HepG2 (cell line): ENCODE measurements around the gene SEC31A. TPM values are rescaled to one million over a fixed set of nuclear protein-coding genes. Genes with fewer than 3 reads are reported as not detected.

ENCODE experiments used
- ADNP ChIP-seq: sonication (generic); formaldehyde crosslinking; IDR thresholded peaks from 2 replicates; pipeline ENCODE4 v1.4.0; 2020; ENCODE audit warnings: missing genetic modification reagents
- AGO2 ChIP-seq: fragments of 200-400 bp; formaldehyde crosslinking; optimal IDR thresholded peaks from 2 replicates; pipeline ENCODE3; 2017; ENCODE audit warnings: mild to moderate bottlenecking, low read depth, low read length, moderate library complexity
- ELF1 ChIP-seq: sonication (generic); formaldehyde crosslinking; IDR thresholded peaks from 2 replicates; pipeline ENCODE4 v1.4.0; 2020; ENCODE audit warnings: missing genetic modification reagents
- ESRRA ChIP-seq: sonication (generic); formaldehyde crosslinking; IDR thresholded peaks from 2 replicates; pipeline ENCODE4 v1.5.1; 2020; ENCODE audit warnings: mild to moderate bottlenecking, low read depth, missing genetic modification reagents
- FOXA3 ChIP-seq: IDR thresholded peaks from 2 replicates; pipeline ENCODE4 v1.6.1; 2016; ENCODE audit warnings: missing genetic modification reagents, missing compliant biosample characterization
- GATAD1 ChIP-seq: IDR thresholded peaks from 2 replicates; pipeline ENCODE4 v1.6.1; 2016; ENCODE audit warnings: missing genetic modification reagents, missing compliant biosample characterization
- KDM3A ChIP-seq: IDR thresholded peaks from 2 replicates; pipeline ENCODE4 v1.6.1; 2018; ENCODE audit warnings: low read depth, missing compliant biosample characterization
- KLF15 ChIP-seq: sonication (generic); formaldehyde crosslinking; IDR thresholded peaks from 2 replicates; pipeline ENCODE4 v1.8.1; 2023; ENCODE audit warnings: borderline replicate concordance, mild to moderate bottlenecking, inconsistent platforms, missing genetic modification reagents, mixed read lengths
- MXI1 ChIP-seq: IDR thresholded peaks from 3 replicates; pipeline ENCODE4 v1.6.1; 2012; ENCODE audit warnings: low read depth, low read length, inconsistent platforms, borderline replicate concordance
- NFE2L1 ChIP-seq: sonication (generic); formaldehyde crosslinking; IDR thresholded peaks from 2 replicates; pipeline ENCODE4 v1.4.0; 2020; ENCODE audit warnings: missing genetic modification reagents, mild to moderate bottlenecking, borderline replicate concordance
- POLR2AphosphoS5 ChIP-seq: IDR thresholded peaks from 2 replicates; pipeline ENCODE4 v1.6.1; 2012; ENCODE audit warnings: low read depth, low read length
- RFX3 ChIP-seq: IDR thresholded peaks from 2 replicates; pipeline ENCODE4 v1.6.1; 2016; ENCODE audit warnings: missing biosample characterization, missing genetic modification reagents
- TCF12 ChIP-seq, 2 experiments: fragments of 450-650 bp in 1 of 2; sonication (generic) in 1 of 2; formaldehyde crosslinking in 1 of 2; IDR thresholded peaks; 2 replicates each; pipeline versions ENCODE4 v1.6.1 to v1.8.0; 2017 to 2022; ENCODE audit warnings: antibody characterized with exemption in 1 of 2, mild to moderate bottlenecking in 1 of 2, missing genetic modification reagents in 1 of 2, moderate library complexity in 1 of 2
- TEF ChIP-seq: sonication (generic); formaldehyde crosslinking; IDR thresholded peaks from 2 replicates; pipeline ENCODE4 v1.5.0; 2020; ENCODE audit warnings: missing genetic modification reagents
- ZBTB44 ChIP-seq: sonication (generic); formaldehyde crosslinking; IDR thresholded peaks from 2 replicates; pipeline ENCODE4 v1.4.0; 2020; ENCODE audit warnings: missing genetic modification reagents
- ZNF281 ChIP-seq: sonication (generic); formaldehyde crosslinking; IDR thresholded peaks from 2 replicates; pipeline ENCODE4 v1.4.0; 2020; ENCODE audit warnings: missing genetic modification reagents, borderline replicate concordance
- ZNF615 ChIP-seq: sonication (generic); formaldehyde crosslinking; IDR thresholded peaks from 2 replicates; pipeline ENCODE4 v1.5.0; 2020; ENCODE audit warnings: mild to moderate bottlenecking, missing genetic modification reagents, borderline replicate concordance
- ZNF777 ChIP-seq: sonication (generic); formaldehyde crosslinking; IDR thresholded peaks from 2 replicates; pipeline ENCODE4 v1.4.0; 2020; ENCODE audit warnings: missing genetic modification reagents
- polyA plus RNA-seq, 8 experiments: library from polyadenylated mRNA; depleted of rRNA in 3 of 8; stranded (reverse) in 7 of 8; unstranded in 1 of 8; fragments of >200 nt; fragmentation: Illumina TruSeq in 4 of 8; extraction: Trizol in 4 of 8; gene quantifications; 2 replicates each; pipeline versions ENCODE4 v1.2.1 to v1.2.3, GENCODE V29; 2011 to 2016; ENCODE audit warnings: low read depth in 4 of 8, missing spikeins in 1 of 8, mixed read lengths in 1 of 8; ENCODE audit not compliant: insufficient read depth in 1 of 8
- total RNA-seq, 5 experiments: library from RNA; depleted of rRNA; stranded (reverse); fragments of >200 nt; fragmentation: Illumina TruSeq; extraction: Trizol; gene quantifications; 2 replicates each; pipeline ENCODE4 v1.2.3, GENCODE V29; 2016; ENCODE audit warnings: low read depth in 1 of 5
- TF ChIP-seq, protein P1 (sequence below): IDR thresholded peaks from 2 replicates; pipeline ENCODE4 v1.6.1; 2016; ENCODE audit warnings: missing compliant biosample characterization, missing genetic modification reagents, borderline replicate concordance
- TF ChIP-seq, protein P2 (sequence below): sonication (generic); formaldehyde crosslinking; IDR thresholded peaks from 2 replicates; pipeline ENCODE4 v1.4.0; 2020; ENCODE audit warnings: missing genetic modification reagents

SEC31A gene
- total and polyA plus RNA-seq, 2 of the 13 experiments (the other 11 are each of a cell fraction or from before 2014, with no cell fraction given): 231 to 435 TPM

DNA sequence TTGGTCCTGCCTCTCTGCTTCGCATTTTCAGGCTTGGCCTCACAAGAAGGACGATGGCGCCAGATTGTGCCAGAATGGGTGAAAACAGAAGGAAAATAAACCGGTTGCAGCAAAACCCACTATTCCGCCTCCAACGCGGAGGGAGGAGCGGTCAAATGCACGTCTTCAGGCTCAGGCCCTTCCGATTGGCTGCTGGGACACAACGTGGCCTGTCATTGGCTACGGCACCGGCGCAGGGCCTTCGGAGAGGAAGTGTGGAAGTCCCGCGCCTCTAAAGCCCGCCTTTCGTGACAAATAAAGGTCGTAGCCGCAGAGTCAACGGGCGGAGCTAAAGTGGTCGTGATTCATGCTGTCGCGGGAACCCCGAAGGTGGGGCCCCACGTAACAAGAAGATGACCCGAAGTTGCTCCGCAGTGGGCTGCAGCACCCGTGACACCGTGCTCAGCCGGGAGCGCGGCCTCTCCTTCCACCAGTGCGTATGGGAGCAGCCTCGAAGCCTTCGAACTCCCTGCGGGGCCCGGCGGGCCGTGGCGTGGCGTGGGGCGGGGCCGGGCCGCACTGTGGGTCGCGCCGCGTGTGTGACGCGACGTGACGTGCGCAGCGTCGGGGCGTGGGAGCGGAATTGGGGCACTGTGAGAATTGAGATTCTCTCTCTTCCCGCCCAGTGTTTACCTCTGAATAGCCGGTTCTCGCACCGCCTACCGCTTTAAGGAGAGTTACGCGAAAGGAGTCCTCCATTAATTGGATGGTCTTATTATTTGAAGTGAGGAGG, 9.6 kb upstream of the SEC31A start, which contains the start of gene THAP9 (continued):
- peak; percentile 7; the same call in 1 of the 2 replicates for TF ChIP-seq ZNF281 (CRISPR knock-in tag)
- TF ChIP-seq ZNF777 (CRISPR knock-in tag): peak; percentile 84
- TF ChIP-seq RFX3 (CRISPR knock-in tag): no peak
- peak; percentile 80 for TF ChIP-seq AGO2
- TF ChIP-seq, protein P1, sequence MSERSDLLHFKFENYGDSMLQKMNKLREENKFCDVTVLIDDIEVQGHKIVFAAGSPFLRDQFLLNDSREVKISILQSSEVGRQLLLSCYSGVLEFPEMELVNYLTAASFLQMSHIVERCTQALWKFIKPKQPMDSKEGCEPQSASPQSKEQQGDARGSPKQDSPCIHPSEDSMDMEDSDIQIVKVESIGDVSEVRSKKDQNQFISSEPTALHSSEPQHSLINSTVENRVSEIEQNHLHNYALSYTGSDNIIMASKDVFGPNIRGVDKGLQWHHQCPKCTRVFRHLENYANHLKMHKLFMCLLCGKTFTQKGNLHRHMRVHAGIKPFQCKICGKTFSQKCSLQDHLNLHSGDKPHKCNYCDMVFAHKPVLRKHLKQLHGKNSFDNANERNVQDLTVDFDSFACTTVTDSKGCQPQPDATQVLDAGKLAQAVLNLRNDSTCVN (CRISPR knock-in tag): no peak
- TF ChIP-seq GATAD1 (CRISPR knock-in tag): peak; percentile 75
- no peak for TF ChIP-seq TEF (CRISPR knock-in tag)
- TF ChIP-seq POLR2AphosphoS5: peak; percentile 91
- TF ChIP-seq KDM3A: no peak
- TF ChIP-seq NFE2L1: no peak
- TF ChIP-seq ZNF615: peak; percentile 50; the same call in 1 of the 2 replicates
- no peak for TF ChIP-seq TCF12 (IDR thresholded peaks at IDR 0.05)
- TF ChIP-seq TCF12 (CRISPR knock-in tag; IDR thresholded peaks at IDR 0.05): no peak
- TF ChIP-seq MXI1: peak; percentile 69; the same call in 1 of the 3 replicates
- TF ChIP-seq ADNP (CRISPR knock-in tag): no peak
- TF ChIP-seq ELF1 (CRISPR knock-in tag): peak; percentile 89
- TF ChIP-seq, protein P2, sequence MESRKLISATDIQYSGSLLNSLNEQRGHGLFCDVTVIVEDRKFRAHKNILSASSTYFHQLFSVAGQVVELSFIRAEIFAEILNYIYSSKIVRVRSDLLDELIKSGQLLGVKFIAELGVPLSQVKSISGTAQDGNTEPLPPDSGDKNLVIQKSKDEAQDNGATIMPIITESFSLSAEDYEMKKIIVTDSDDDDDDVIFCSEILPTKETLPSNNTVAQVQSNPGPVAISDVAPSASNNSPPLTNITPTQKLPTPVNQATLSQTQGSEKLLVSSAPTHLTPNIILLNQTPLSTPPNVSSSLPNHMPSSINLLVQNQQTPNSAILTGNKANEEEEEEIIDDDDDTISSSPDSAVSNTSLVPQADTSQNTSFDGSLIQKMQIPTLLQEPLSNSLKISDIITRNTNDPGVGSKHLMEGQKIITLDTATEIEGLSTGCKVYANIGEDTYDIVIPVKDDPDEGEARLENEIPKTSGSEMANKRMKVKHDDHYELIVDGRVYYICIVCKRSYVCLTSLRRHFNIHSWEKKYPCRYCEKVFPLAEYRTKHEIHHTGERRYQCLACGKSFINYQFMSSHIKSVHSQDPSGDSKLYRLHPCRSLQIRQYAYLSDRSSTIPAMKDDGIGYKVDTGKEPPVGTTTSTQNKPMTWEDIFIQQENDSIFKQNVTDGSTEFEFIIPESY: no peak
- TF ChIP-seq FOXA3 (CRISPR knock-in tag): no peak; the same call in 1 of the 2 replicates
- no peak for TF ChIP-seq ZBTB44
- TF ChIP-seq ESRRA (CRISPR knock-in tag): no peak
- TF ChIP-seq KLF15 (CRISPR knock-in tag): no peak
